D721Med (cell line): ENCODE results near the gene IPP.
A peak's percentile ranks its signal among the peaks of the same experiment; 100 is the strongest.

Source experiments
- DNase-seq: peaks from one replicate; pipeline ENCODE4 v3.0.0; 2011; ENCODE audit warnings: low spot score; ENCODE audit not compliant: insufficient read length
- FAIRE-seq: peaks from 2 replicates; lab custom pipeline; 2011; peaks lifted over from hg19 to GRCh38; lab: Jason Lieb, UNC
- CTCF ChIP-seq: IDR thresholded peaks from 2 replicates; pipeline ENCODE4 v1.5.1; 2012; ENCODE audit warnings: mild to moderate bottlenecking, control low read depth; ENCODE audit not compliant: insufficient read depth; ENCODE audit errors: missing control alignments

The IPP gene

DNA sequence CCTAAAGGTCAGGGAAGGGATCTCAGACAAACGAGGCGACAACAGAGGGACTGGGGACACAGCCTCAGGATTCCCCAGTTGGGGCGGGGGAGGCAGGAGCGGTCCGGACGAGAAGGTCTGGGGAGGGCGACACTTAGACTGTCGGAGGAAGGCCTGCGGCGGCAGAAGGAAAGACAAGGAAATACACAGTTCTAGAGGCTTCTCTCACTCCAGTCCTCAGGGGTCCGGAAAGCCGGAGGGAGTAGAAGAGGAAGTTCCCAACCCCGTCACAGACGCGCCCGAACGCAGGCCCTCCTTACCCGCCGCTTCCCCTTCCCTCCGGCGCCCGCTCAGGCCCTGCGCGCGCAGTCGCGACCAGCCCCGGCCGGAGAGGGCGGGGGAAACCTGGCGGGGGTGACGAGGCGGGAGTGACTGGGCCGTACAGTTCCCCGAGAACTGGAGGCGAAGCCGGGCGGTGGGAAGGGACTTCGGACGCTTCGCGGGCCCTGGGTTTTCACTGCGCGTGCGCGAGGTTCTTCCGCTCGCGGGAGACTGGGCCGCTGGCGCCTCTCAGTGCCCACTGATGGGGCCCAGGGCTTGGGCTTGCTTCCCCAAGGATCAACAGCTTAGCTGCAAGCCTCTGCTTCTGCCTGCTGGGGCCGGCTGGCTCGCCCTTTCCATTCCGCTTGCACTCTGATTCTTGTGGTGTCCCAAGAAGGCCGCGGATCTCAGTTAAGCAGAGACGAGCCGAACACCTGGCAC, at the start of gene IPP:
IPP (minus strand) TSS at position 356 of the 741 bp plus-strand sequence. CDS start 4,242 bp downstream, outside the sequence.
- TF ChIP-seq CTCF, result no peak
- DNase-seq (peak; percentile 91), FAIRE-seq (no peak)

- peak; percentile 53 for FAIRE-seq
- peak; percentile 63 for DNase-seq
- no peak for TF ChIP-seq CTCF
Measured at GRCh38 chr1:45796946-45797345, 46.5 kb upstream of the IPP start.

DNA sequence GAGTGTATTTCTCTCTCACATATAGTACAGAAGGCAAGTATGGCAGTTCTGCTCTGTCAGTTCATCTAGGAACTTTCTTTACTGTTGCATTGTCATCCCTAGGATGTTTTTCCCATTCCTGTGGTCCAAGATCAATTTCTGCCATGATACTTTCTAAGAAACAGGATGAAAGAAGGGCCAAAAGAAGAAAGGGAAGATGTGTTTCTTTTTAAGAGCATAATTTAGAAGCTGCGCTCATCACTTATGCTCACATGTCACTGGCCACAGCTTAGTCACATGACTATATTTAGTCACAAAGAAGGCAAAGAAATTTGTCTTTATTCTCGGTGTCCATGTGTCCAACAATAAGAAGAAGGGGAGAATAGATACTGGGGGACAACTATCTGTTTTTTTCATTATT, 45.9 kb upstream of the IPP start:
- TF ChIP-seq CTCF, result no peak
- no peak for FAIRE-seq
- DNase-seq, result no peak

- DNase-seq (no peak), FAIRE-seq (no peak)
- TF ChIP-seq CTCF, result no peak
Measured at GRCh38 chr1:45793942-45794604, 43.6 kb upstream of the IPP start.

DNA sequence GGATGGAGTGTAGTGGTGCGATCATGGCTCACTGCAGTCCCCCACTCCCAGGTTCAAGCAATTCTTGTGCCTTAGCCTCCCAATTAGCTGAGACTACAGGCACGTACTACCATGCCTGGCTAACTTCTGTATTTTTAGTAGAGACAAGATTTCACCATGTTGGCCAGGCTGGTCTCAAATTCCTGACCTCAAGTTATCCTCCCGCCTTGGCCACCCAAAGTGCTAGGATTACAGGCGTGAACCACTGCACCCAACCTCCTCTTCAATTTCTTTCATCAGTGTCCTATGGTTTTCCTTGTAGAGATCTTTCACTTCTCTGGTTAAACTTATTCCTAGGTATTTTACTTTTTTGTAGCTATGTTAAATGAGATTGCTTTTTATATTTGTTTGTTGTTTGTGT, 42.3 kb upstream of the IPP start:
- TF ChIP-seq CTCF, result no peak
- DNase-seq (no peak), FAIRE-seq (no peak)

DNA sequence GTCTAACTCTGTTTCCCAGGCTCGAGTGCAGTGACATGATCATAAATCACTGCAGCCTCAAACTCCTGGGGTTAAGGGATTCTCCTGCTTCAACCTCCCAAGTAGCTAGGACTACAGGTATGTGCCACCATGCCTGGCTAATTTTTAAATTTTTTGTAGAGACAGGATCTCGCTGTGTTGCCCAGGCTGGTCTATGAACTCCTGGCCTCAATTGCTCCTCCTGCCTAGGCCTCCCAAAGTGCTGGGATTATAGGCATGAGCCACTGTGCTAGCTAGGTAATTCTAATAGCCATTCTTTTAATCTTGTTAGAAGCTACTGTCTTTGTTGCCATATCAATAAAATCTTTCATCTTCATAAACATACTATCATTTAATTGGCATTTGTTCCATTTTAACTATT, 39.1 kb upstream of the IPP start:
- FAIRE-seq, result no peak
- no peak for TF ChIP-seq CTCF
- DNase-seq, result no peak

DNA sequence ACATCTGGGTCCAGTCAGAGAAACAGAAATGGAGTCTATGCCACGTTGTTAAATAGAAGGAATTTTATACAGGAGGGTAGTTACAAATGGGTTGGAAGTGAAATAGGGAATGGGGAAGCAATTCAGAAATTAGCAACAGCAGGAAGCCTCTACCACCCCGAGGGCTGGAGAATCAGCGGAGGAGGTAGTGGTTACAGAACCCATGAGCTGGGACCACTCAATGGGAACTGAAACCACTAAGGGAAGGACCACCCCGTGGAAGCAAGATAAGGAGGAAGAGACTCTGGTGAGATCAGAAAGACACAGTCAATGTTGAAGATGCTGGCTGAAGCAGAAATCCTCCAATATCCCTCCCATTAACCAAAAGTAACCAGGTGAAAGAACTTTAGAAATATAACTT, 37.5 kb upstream of the IPP start:
- FAIRE-seq (no peak), DNase-seq (no peak)
- no peak for TF ChIP-seq CTCF
